ENCODE measurements around the gene SLFN11. TPM values are rescaled to one million over a fixed set of nuclear protein-coding genes. Genes with fewer than 3 reads are reported as not detected.
A peak's percentile ranks its signal among the peaks of the same experiment; 100 is the strongest.
"Not testable (repeated sequence)": the region's sequence is repeated elsewhere in the genome, so short reads cannot be mapped to it uniquely, and the experiment has no call there.

The SLFN11 gene
- total RNA-seq, 2 experiments from 2014 or later = 63.7 to 67.9 TPM

DNA sequence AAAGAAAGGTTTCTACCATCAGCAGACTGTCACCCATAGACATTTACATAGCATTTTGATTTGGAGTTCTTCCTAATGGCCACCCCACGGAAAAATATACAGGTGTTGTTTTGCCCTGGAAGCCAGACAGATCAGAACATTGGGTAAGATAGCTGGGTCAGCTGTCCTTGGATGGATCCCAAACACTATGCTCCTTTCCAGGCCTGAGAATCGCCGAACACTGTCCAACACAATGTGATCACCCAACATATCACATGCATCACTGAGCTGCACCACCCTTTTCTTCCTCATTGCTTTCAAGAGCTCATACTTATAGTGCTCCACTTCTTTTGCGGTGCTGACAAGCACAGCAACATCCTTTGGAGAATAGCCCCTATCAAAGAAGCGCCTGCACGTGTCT lies 21.1 kb downstream of the SLFN11 start:
- Mint-ChIP-seq H3K36me3 (ENCODE audit: low read depth) (peaks cover 35% of the 10 kb centered on the region), H3K27ac (no peak overlapping the region), H3K4me1 (peaks cover 14% of the 10 kb centered on the region), H3K4me3 (no peak overlapping the region), H3K9me3 (ENCODE audit: low read depth) (no peaks in the 10 kb centered on the region), H3K27me3 (no peaks in the 10 kb centered on the region)
- intact Hi-C loops (cut with DNase I, micrococcal nuclease) = no loop called here
- CTCF ChIA-PET = interaction anchor here (0.6 to 1.5 kb wide), 2 partner anchors 52 to 217 kb away, joined by 3 read pairs; no protein-coding TSS in a partner anchor
- DNase-seq (no peak), ATAC-seq (no peak)
- POLR2A ChIA-PET = no interaction called here

DNA sequence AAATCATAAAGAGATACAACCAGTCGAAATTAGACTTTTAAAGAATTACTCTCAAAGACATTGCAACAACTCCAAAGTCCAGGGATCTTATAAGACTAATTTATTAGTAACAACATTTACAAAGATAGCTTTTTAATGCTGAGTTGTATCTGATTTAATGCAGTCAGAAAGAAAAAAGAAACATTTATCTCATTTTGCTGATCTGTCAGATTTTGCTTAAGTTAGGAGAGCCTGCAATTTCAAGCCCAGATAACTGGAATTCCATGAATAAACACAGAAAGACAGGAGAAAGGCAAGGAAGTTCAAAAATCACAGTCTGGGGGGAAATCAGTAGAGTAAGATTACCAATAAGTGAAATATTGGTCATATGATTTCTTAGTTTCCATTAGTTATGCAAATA lies 22.9 kb downstream of the SLFN11 start:
- Mint-ChIP-seq H3K4me1 (peaks cover 21% of the 10 kb centered on the region), H3K27me3 (no peaks in the 10 kb centered on the region), H3K9me3 (ENCODE audit: low read depth) (no peaks in the 10 kb centered on the region), H3K4me3 (no peak overlapping the region), H3K36me3 (ENCODE audit: low read depth) (peaks cover 24% of the 10 kb centered on the region), H3K27ac (no peak overlapping the region)
- CTCF ChIA-PET = interaction anchor here (0.6 to 1.4 kb wide), 4 partner anchors 12 to 180 kb away, joined by 3 read pairs; no protein-coding TSS in a partner anchor
- intact Hi-C loops (cut with DNase I, micrococcal nuclease) = no loop called here
- no peak for ATAC-seq
- no peak for DNase-seq
- POLR2A ChIA-PET = interaction anchor here (0.7 kb wide), 1 partner anchor 23 kb away, joined by 3 read pairs; no protein-coding TSS in a partner anchor

DNA sequence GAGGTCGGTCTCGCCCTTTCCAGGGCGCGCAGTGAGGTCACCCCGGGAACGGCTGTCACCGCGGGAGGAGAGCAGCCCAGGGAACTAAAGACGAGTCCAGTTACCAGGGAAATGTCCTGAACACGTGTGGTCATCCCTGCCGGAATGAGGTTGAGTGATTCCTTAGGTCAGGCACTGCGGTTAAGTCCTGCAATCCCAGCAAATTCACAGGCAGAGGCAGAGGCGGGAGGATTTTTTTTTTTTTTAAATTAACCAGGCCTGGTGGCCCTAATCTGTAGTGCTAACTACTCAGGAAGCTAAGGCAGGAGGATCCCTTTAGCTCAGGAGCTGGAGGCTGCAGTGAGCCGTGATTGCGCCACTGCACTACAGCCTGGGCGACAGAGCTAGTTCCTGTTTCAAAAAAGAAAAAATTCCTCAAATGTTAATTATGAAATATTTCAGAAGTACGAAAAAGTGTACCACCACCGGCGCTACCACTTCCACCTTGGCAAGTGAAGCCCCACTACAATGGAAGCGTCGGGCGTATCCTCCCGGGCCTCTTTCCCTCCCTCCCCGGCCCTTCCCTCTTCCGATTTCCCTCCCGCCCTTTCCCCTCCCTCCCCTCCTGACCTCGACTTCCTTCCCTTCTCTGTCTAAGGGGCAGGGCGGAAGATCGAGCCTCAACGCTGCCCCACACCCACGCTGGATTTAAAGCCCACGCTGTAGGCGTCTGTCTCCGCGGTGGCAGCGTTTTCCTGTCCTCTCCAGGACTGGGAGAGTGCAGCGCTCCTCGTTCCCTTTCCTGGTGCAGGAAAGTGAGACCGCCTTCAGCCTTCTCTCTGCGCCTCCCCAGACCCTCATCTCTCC lies 27.3 kb downstream of the SLFN11 start:
- peaks cover 27% of the 10 kb centered on the region for H3K4me1 Mint-ChIP-seq
- peak overlapping the region; percentile 71 for H3K27ac Mint-ChIP-seq
- DNase-seq (peak; percentile 40), ATAC-seq (peak; percentile 70)
- peaks cover 2% of the 10 kb centered on the region for H3K27me3 Mint-ChIP-seq
- intact Hi-C loops (cut with DNase I, micrococcal nuclease) = loop anchor here in 1 of 2 experiments (2.0 kb wide), 1 partner anchor 33 kb away; no protein-coding TSS in a partner anchor
- ChIA-PET CTCF (interaction anchor here (0.5 to 1.5 kb wide), 5 partner anchors 10 to 418 kb away, joined by 3 to 5 read pairs (median 3); partner anchors contain the start of gene SLFN13), POLR2A (interaction anchor here (0.8 kb wide), 1 partner anchor 28 kb away, joined by 3 read pairs; no protein-coding TSS in a partner anchor)
- peaks cover 3% of the 10 kb centered on the region for H3K9me3 Mint-ChIP-seq (ENCODE audit: low read depth)
- H3K4me3 Mint-ChIP-seq = peak overlapping the region; percentile 73
- peaks cover 2% of the 10 kb centered on the region for H3K36me3 Mint-ChIP-seq (ENCODE audit: low read depth)

DNA sequence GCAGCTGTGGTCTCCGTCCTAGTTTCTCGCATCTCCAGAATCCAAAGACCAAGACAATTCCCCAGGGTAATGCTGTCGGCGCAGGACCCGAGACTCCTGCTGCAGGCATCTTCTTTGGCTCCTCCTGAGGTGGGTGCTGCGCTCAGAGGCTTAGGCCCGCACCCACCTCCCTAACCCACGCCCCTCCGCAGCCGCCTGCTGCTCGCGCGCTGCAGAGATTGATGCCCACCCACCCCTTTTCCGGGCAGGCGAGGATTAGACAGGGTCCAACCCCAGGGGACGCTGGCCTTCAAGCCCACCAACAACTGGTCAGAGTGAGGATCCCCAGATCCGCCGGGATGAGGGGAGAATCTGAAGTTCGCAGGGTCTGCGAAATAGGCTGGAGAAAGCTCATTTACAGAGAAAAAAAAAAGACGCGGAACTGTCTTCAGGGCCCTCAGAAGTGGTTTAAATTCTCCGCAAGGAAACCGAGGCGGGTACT lies 27.9 kb downstream of the SLFN11 start:
- Mint-ChIP-seq H3K27ac (peak overlapping the region; percentile 71), H3K4me1 (peaks cover 27% of the 10 kb centered on the region)
- intact Hi-C loops (cut with DNase I, micrococcal nuclease) = no loop called here

DNA sequence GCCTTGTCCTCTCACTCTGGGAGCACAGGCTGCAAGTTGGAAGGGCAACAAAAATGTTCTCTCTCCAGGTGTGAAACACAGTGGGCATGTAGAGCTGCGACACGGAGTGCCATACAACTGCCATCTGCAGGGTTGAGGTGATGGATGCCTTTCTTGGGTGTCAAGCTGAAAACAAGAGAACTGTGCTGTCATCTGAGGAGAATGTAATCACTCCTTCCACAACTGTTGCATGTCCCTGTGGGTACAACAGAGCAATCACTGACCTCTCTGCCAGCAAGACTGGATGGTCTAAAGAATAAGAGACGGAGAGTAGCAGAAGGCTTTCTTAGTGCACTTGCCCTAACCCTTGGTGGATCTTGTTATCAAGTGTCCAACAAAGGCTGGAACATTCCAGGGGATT lies 29.2 kb downstream of the SLFN11 start:
- H3K4me3 Mint-ChIP-seq = no peak overlapping the region
- peaks cover 2% of the 10 kb centered on the region for H3K27me3 Mint-ChIP-seq
- POLR2A ChIA-PET = interaction anchor here (0.7 kb wide), 1 partner anchor 76 kb away, joined by 3 read pairs; no protein-coding TSS in a partner anchor
- DNase-seq (no peak), ATAC-seq (no peak)
- H3K27ac Mint-ChIP-seq = no peak overlapping the region
- intact Hi-C loops (cut with DNase I, micrococcal nuclease) = no loop called here
- H3K4me1 Mint-ChIP-seq = peaks cover 27% of the 10 kb centered on the region
- H3K9me3 Mint-ChIP-seq (ENCODE audit: low read depth) = peaks cover 3% of the 10 kb centered on the region
- H3K36me3 Mint-ChIP-seq (ENCODE audit: low read depth) = no peaks in the 10 kb centered on the region
- CTCF ChIA-PET = no interaction called here

More for the DNA sequence above, 27.9 kb downstream of the SLFN11 start:
- ChIA-PET POLR2A (no interaction called here), CTCF (interaction anchor here (0.5 to 1.5 kb wide), 3 partner anchors 10 to 402 kb away, joined by 3 to 5 read pairs (median 3); no protein-coding TSS in a partner anchor)
- Mint-ChIP-seq H3K27me3 (peaks cover 2% of the 10 kb centered on the region), H3K9me3 (ENCODE audit: low read depth) (peaks cover 3% of the 10 kb centered on the region), H3K4me3 (peak overlapping the region; percentile 73), H3K36me3 (ENCODE audit: low read depth) (peaks cover under 1% of the 10 kb centered on the region)
- no peak for DNase-seq
- no peak for ATAC-seq

DNA sequence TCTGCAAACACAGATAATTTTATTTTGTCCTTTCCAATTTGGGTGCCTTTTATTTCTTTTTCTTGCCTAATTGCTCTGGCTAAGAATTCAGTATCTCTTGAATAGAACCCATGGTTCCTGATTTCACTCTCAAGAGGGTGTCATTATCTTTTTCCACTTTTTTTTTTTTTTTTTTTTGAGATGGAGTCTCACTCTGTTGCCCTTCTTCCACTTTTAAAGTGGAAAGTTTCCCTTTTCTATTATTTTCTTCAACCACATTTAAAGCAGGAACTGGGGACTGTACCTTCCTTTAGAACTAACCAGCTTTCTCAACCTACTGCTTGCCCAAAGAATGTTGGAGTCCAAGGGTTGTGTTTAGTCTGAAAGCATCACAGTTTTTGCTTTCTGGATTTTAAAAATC lies 31.1 kb downstream of the SLFN11 start:
- Mint-ChIP-seq H3K36me3 (ENCODE audit: low read depth) (no peaks in the 10 kb centered on the region), H3K27ac (no peak overlapping the region), H3K4me3 (no peak overlapping the region)

DNA sequence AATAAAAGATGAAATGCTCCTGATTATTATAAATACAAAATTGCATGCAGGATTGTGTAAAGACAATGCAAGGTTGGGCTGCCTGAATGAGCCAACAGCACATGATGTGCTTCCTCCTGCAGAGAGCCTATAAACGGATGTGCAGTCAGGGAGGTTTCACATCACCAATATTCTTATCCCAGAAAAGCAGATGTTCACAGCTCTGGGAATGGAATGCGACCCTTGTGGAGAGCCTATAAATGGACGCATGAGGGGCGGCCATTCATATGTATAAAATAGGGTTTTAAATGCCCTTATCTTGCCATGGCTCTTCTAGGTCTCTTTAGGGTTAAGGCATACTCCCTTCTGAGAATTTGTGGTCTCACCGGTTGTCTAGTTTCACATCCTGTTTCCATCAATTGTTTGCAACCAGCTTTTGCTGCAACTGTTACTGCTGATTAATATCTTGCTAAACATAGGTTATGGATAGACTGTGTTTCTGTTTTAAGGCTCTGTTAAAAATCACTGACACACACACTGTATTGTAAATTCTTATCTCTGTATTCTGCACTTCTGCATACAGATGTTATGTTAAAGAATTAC lies 31.9 kb downstream of the SLFN11 start:
- ATAC-seq (no peak), DNase-seq (no peak)
- Mint-ChIP-seq H3K4me3 (no peak overlapping the region), H3K9me3 (ENCODE audit: low read depth) (peaks cover 3% of the 10 kb centered on the region), H3K4me1 (peaks cover 20% of the 10 kb centered on the region), H3K27me3 (peaks cover 2% of the 10 kb centered on the region), H3K27ac (no peak overlapping the region), H3K36me3 (ENCODE audit: low read depth) (no peaks in the 10 kb centered on the region)
- intact Hi-C loops (cut with DNase I, micrococcal nuclease) = no loop called here
- ChIA-PET POLR2A (no interaction called here), CTCF (no interaction called here)

More for the DNA sequence above, 31.1 kb downstream of the SLFN11 start:
- intact Hi-C loops (cut with DNase I, micrococcal nuclease) = no loop called here
- ChIA-PET POLR2A (no interaction called here), CTCF (no interaction called here)
- no peak for ATAC-seq
- peaks cover 3% of the 10 kb centered on the region for H3K9me3 Mint-ChIP-seq (ENCODE audit: low read depth)
- no peak for DNase-seq
- peaks cover 2% of the 10 kb centered on the region for H3K27me3 Mint-ChIP-seq
- H3K4me1 Mint-ChIP-seq = peaks cover 23% of the 10 kb centered on the region

DNA sequence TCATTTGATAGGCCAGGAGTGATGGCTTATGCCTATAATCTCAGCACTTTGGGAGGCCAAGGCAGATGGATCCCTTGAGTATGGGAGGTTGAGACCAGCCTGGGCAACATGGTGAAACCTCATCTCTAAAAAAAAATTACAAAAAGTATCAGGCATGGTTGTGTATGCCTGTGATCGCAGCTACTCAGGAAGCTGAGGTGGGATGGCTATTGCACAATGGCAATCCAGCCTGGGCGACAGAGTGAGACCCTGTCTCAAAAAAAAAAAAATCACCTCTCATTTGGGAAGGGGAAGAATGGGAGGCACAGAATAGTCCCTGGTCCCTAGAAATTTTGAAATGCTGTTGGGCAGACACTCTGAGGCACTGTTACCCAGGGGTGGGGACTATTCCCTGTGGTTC lies 35.2 kb downstream of the SLFN11 start:
- no peaks in the 10 kb centered on the region for H3K27me3 Mint-ChIP-seq
- intact Hi-C loops (cut with DNase I, micrococcal nuclease) = no loop called here
- H3K36me3 Mint-ChIP-seq (ENCODE audit: low read depth) = no peaks in the 10 kb centered on the region
- ChIA-PET CTCF (no interaction called here), POLR2A (no interaction called here)
- no peak overlapping the region for H3K4me3 Mint-ChIP-seq
- DNase-seq = no peak
- H3K27ac Mint-ChIP-seq = no peak overlapping the region
- H3K4me1 Mint-ChIP-seq = peaks cover 12% of the 10 kb centered on the region
- no peak for ATAC-seq
- H3K9me3 Mint-ChIP-seq (ENCODE audit: low read depth) = peaks cover 3% of the 10 kb centered on the region

DNA sequence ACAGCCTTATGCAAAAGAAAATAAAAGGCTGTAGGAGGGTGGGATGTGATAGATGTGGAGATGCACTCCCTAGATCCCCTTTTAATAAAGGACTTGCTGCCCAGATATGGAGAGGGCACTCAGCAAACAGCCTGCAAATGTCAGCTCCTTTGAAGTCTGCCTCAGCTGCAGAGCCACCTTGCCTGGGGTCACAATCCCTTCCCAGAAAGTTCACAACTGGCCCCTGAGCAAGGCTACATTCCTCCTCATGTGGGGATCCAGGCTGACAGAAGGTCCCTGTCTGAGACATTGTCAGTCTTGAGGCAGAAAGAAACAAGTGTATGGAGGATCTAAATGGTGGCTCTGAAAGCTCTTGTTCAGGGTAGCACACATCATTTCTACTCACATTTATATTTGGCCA lies 36.1 kb downstream of the SLFN11 start:
- intact Hi-C loops (cut with DNase I, micrococcal nuclease) = no loop called here
- no peaks in the 10 kb centered on the region for H3K36me3 Mint-ChIP-seq (ENCODE audit: low read depth)
- ATAC-seq (no peak), DNase-seq (no peak)
- peaks cover 3% of the 10 kb centered on the region for H3K9me3 Mint-ChIP-seq (ENCODE audit: low read depth)
- H3K4me3 Mint-ChIP-seq = no peak overlapping the region
- peaks cover 8% of the 10 kb centered on the region for H3K4me1 Mint-ChIP-seq
- POLR2A ChIA-PET = interaction anchor here (0.6 kb wide), 1 partner anchor 123 kb away, joined by 4 read pairs; no protein-coding TSS in a partner anchor
- H3K27me3 Mint-ChIP-seq = no peaks in the 10 kb centered on the region
- no peak overlapping the region for H3K27ac Mint-ChIP-seq
- CTCF ChIA-PET = interaction anchor here (1.1 to 1.3 kb wide), 2 partner anchors 25 to 26 kb away, joined by 3 read pairs; no protein-coding TSS in a partner anchor

DNA sequence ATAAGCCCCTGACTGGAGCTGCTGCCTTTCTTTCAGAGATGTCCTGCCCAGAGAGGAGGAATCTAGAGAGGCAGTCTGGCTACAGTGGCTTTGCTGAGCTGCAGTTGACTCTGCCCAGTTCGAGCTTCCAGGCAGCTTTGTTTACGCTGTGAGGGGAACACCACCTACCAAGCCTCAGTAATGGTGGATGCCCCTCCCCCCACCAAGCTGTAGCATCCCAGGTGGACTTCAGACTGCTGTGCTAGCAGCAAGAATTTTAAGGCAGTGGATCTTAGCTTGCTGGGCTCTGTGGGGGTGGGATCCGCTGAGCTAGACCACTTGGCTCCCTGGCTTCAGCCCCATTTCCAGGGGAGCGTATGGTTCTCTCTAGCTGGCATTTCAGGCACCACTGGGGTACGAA lies 39.8 kb downstream of the SLFN11 start:
- ATAC-seq; DNase-seq; H3K4me1 Mint-ChIP-seq; POLR2A ChIA-PET; H3K27ac Mint-ChIP-seq; H3K27me3 Mint-ChIP-seq; intact Hi-C loops (cut with DNase I, micrococcal nuclease); H3K9me3 Mint-ChIP-seq (ENCODE audit: low read depth); H3K4me3 Mint-ChIP-seq; H3K36me3 Mint-ChIP-seq (ENCODE audit: low read depth): not testable (repeated sequence)
- CTCF ChIA-PET = interaction anchor here (0.9 to 1.9 kb wide), 3 partner anchors 21 to 216 kb away, joined by 3 to 7 read pairs (median 4); no protein-coding TSS in a partner anchor

DNA sequence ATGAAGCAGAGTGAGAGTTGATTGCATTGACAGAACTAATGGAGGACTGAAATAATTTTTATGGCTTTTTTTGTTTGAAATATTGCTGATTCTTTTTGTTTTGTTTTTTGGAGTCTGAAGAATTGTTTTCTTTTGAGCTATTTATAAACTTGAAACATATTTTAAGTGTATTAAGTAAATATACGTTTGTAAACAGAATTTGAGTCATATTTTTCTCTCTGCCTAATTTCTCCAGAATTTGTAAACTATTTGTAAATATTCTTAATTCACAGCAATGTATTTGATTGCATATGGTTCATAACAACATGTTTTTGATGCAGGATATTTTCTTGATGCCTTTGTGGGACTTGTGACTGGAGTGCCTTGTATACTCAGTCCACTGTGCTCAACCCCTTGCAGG lies 50.7 kb downstream of the SLFN11 start:
- ATAC-seq (no peak), DNase-seq (no peak)
- Mint-ChIP-seq H3K36me3 (ENCODE audit: low read depth) (peaks cover 24% of the 10 kb centered on the region), H3K27ac (no peak overlapping the region), H3K4me3 (no peak overlapping the region), H3K27me3 (no peaks in the 10 kb centered on the region), H3K4me1 (no peaks in the 10 kb centered on the region), H3K9me3 (ENCODE audit: low read depth) (peaks cover 9% of the 10 kb centered on the region)
- CTCF ChIA-PET = no interaction called here
- POLR2A ChIA-PET = interaction anchor here (0.6 kb wide), 1 partner anchor 79 kb away, joined by 3 read pairs; no protein-coding TSS in a partner anchor
- intact Hi-C loops (cut with DNase I, micrococcal nuclease) = no loop called here
